Measurements from ENCODE around the gene NRBP1. TPM values are rescaled to one million over a fixed set of nuclear protein-coding genes. Genes with fewer than 3 reads are reported as not detected.

NRBP1 gene
- total RNA-seq, 2 donors from 2014 or later: 42.9 to 83.4 TPM

DNA sequence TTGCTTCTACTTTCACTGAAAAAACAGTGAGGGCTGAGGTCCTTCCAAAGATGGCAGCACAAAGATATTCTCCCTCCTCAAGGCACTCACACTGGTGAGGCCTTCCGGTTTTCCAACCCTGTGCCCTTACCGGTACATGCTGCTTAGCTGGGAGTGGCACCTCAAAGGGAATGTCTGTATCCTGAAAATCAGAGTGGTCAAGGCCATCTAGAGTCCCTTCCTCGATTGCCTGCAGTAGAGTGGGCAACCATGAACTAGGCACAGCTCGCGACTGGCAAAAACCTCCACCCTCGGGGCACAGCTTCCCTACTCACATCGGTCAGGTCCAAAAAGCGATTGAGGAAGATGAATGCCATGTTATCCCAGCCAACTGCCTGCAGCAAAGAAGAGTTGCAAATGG is 17.2 kb downstream of the NRBP1 start:
- intact Hi-C loops (cut with DNase I): no loop called here
- Histone ChIP-seq H3K36me3 (peaks cover 6 to 9% of the 10 kb centered on the region in 2 donors), H3K4me1 (replicated peaks) (peaks cover 3% of the 10 kb centered on the region), H3K27ac (peak overlapping the region; percentile 74 to 81), H3K4me3 (no peak overlapping the region), H3K27me3 (replicated peaks; ENCODE audit: insufficient read depth) (no peaks in the 10 kb centered on the region), H3K9me3 (no peaks in the 10 kb centered on the region)
- 87% methylated on average over 8 of the region's 8 CpGs for WGBS
- TF ChIP-seq POLR2A (IDR thresholded peaks at IDR 0.05) (no peak), POLR2AphosphoS5 (IDR thresholded peaks at IDR 0.05) (no peak)
- TF ChIP-seq, protein P1, sequence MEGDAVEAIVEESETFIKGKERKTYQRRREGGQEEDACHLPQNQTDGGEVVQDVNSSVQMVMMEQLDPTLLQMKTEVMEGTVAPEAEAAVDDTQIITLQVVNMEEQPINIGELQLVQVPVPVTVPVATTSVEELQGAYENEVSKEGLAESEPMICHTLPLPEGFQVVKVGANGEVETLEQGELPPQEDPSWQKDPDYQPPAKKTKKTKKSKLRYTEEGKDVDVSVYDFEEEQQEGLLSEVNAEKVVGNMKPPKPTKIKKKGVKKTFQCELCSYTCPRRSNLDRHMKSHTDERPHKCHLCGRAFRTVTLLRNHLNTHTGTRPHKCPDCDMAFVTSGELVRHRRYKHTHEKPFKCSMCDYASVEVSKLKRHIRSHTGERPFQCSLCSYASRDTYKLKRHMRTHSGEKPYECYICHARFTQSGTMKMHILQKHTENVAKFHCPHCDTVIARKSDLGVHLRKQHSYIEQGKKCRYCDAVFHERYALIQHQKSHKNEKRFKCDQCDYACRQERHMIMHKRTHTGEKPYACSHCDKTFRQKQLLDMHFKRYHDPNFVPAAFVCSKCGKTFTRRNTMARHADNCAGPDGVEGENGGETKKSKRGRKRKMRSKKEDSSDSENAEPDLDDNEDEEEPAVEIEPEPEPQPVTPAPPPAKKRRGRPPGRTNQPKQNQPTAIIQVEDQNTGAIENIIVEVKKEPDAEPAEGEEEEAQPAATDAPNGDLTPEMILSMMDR (IDR thresholded peaks at IDR 0.05): no peak
- no peak for DNase-seq (ENCODE audit: low spot score)

DNA sequence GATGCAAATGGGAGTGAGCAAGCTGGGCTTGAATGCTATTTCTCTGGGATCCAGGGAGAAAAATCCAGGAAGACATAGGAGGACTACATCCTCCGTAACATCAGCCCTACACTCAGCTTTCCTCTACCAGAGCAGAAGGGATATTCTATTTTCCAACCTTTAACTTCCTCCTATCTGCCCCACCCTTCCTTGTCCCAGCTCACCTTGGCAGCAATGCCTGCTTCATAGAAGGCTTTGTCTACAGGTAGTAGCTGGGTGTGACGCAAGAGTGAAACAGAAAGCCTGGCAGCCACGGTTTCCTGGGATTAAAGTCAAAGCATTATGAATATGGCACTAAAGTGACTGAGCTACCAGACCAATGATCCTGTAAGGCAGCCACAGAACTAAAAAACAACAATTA is 17.6 kb downstream of the NRBP1 start:
- H3K4me1 ChIP-seq (replicated peaks): peaks cover 3% of the 10 kb centered on the region
- no peaks in the 10 kb centered on the region for H3K27me3 ChIP-seq (replicated peaks; ENCODE audit: insufficient read depth)
- TF ChIP-seq POLR2A (IDR thresholded peaks at IDR 0.05) (peak; percentile 39), POLR2AphosphoS5 (IDR thresholded peaks at IDR 0.05) (peak; percentile 96)
- TF ChIP-seq, protein P1 (IDR thresholded peaks at IDR 0.05): no peak
- peaks cover 2 to 6% of the 10 kb centered on the region in 2 donors for H3K36me3 ChIP-seq
- peak overlapping the region; percentile 74 to 81 for H3K27ac ChIP-seq
- intact Hi-C loops (cut with DNase I): no loop called here
- H3K9me3 ChIP-seq: no peaks in the 10 kb centered on the region
- DNase-seq (ENCODE audit: low spot score): peak; percentile 95
- 66% methylated on average over 3 of the region's 3 CpGs for whole genome bisulfite sequencing
- no peak overlapping the region for H3K4me3 ChIP-seq

DNA sequence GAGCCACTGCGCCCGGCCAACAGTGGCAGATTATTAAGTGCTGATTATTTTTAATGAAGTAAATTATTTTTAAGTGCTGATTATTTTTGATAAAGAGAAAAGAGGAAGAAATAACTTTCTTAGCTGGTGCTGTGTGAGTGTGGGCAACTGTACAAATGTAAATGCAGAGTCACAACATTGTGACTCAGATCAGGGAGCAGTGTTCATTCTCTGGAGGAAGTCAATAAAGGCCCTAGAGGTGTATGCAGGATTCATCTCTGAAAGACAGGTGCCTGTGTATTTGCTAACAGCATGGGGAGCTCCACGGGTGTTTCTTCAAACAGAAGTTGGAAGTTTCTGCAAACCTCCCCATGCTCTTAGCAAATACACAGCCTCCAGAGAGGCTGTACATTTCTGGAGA is 19.9 kb downstream of the NRBP1 start:
- DNase-seq (ENCODE audit: low spot score): no peak

DNA sequence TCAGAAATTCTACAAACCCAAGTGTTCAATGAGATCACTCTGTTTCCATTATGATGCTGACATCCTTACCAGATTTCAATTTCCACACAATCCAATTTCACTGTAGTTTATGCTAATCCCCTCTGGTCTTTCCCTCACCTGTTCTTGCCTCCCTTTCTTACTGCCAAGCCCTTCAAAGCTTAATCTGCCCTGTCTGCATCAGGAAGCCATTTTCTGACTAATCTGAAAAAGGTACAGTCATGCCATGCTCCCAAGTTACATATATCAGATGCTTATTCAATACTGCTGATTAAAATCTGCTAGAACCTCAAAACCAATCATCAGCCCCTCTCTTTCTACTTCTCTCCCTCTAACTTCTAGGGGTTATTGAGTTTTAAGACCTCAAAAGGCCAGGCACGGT is 22.7 kb downstream of the NRBP1 start:
- no peak overlapping the region for H3K27ac ChIP-seq
- intact Hi-C loops (cut with DNase I): no loop called here
- no peaks in the 10 kb centered on the region for H3K27me3 ChIP-seq (replicated peaks; ENCODE audit: insufficient read depth)
- 91% methylated on average over 1 of the region's 1 CpG for WGBS
- H3K9me3 ChIP-seq: no peaks in the 10 kb centered on the region
- no peak overlapping the region for H3K4me3 ChIP-seq
- TF ChIP-seq POLR2AphosphoS5 (IDR thresholded peaks at IDR 0.05) (no peak), POLR2A (IDR thresholded peaks at IDR 0.05) (no peak)
- TF ChIP-seq, protein P1 (IDR thresholded peaks at IDR 0.05): no peak
- no peak for DNase-seq (ENCODE audit: low spot score)
- H3K4me1 ChIP-seq (replicated peaks): no peaks in the 10 kb centered on the region
- peaks cover 6 to 11% of the 10 kb centered on the region in 2 donors for H3K36me3 ChIP-seq

More for the DNA sequence above, 19.9 kb downstream of the NRBP1 start:
- Histone ChIP-seq H3K27me3 (replicated peaks; ENCODE audit: insufficient read depth) (no peaks in the 10 kb centered on the region), H3K36me3 (peaks cover 0 to 5% of the 10 kb centered on the region in 2 donors), H3K4me3 (no peak overlapping the region), H3K4me1 (replicated peaks) (peaks cover 3% of the 10 kb centered on the region), H3K27ac (no peak overlapping the region), H3K9me3 (no peaks in the 10 kb centered on the region)
- 59% methylated on average over 3 of the region's 3 CpGs for WGBS
- TF ChIP-seq POLR2AphosphoS5 (IDR thresholded peaks at IDR 0.05) (no peak), POLR2A (IDR thresholded peaks at IDR 0.05) (no peak)
- TF ChIP-seq, protein P1 (IDR thresholded peaks at IDR 0.05): no peak
- intact Hi-C loops (cut with DNase I): no loop called here

DNA sequence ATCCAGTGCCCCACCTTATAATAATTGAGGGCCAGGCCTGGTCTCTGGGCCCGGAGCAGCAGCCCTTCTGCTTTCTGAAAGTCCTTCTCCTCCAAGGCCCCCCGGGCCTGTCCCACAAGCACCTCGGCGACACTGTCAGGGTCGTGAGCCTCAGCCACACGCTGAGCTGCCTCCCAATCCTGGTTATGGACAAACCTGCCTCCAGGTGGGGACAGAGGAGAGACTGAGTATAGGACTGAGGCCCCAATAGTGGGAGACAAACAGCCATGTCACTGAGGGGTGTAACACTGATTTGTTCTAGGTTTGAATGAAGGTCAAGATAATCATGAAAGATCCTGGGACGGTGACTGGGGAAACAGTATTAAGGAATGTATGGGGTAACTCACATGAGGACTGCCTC is 25.5 kb downstream of the NRBP1 start:
- no peak for DNase-seq (ENCODE audit: low spot score)
- Histone ChIP-seq H3K4me3 (no peak overlapping the region), H3K27ac (no peak overlapping the region), H3K9me3 (no peaks in the 10 kb centered on the region), H3K4me1 (replicated peaks) (no peaks in the 10 kb centered on the region), H3K36me3 (peaks cover 6 to 15% of the 10 kb centered on the region in 2 donors), H3K27me3 (replicated peaks; ENCODE audit: insufficient read depth) (no peaks in the 10 kb centered on the region)
- no peak for TF ChIP-seq POLR2AphosphoS5 (IDR thresholded peaks at IDR 0.05)
- TF ChIP-seq, protein P1 (IDR thresholded peaks at IDR 0.05): no peak
- no peak for TF ChIP-seq POLR2A (IDR thresholded peaks at IDR 0.05)
- 92% methylated on average over 7 of the region's 7 CpGs for WGBS
- intact Hi-C loops (cut with DNase I): no loop called here
